GM20000 (cell line): Measurements from ENCODE around the gene UBXN6.

ENCODE experiments used
- DNase-seq: peaks from one replicate; pipeline ENCODE4 v3.0.0; 2012; ENCODE audit warnings: low spot score
- CTCF ChIP-seq: IDR thresholded peaks from 2 replicates; pipeline ENCODE4 v1.5.1; 2012; ENCODE audit warnings: mild to moderate bottlenecking, control low read depth; ENCODE audit errors: extremely low read depth, missing control alignments

Gene UBXN6

GRCh38 chr19:4457654-4458395 lies at the start of gene UBXN6:
Gene UBXN6 (minus strand): TSS chr19:4457794. CDS start chr19:4457697, 97 bp downstream.
- TF ChIP-seq CTCF: no peak
- peak; percentile 98 for DNase-seq

- TF ChIP-seq CTCF: no peak
- no peak for DNase-seq
Observed at GRCh38 chr19:4507150-4507452, 49.5 kb upstream of the UBXN6 start.

- TF ChIP-seq CTCF: no peak
Observed at GRCh38 chr19:4506449-4507149, 49.0 kb upstream of the UBXN6 start.

GRCh38 chr19:4505570-4506448 lies 48.2 kb upstream of the UBXN6 start:
- no peak for TF ChIP-seq CTCF
- no peak for DNase-seq

More at GRCh38 chr19:4506449-4507149, 49.0 kb upstream of the UBXN6 start:
- no peak for DNase-seq

GRCh38 chr19:4504891-4505569 lies 47.4 kb upstream of the UBXN6 start:
- DNase-seq: no peak
- no peak for TF ChIP-seq CTCF

GRCh38 chr19:4504297-4504701 lies 46.7 kb upstream of the UBXN6 start:
- no peak for TF ChIP-seq CTCF
- no peak for DNase-seq
